Chondrocyte (in vitro differentiated cells): ENCODE data around the gene MICAL3. TPM values are rescaled to one million over a fixed set of nuclear protein-coding genes. Genes with fewer than 3 reads are reported as not detected.

Experiments used
- DNase-seq: peaks from one replicate; pipeline ENCODE4 v3.0.0; 2021; ENCODE audit warnings: mixed read lengths, low spot score
- H3K27ac Mint-ChIP-seq: one replicate; pipeline ENCODE4 v1.8.0; 2021; ENCODE audit warnings: mild to moderate bottlenecking, moderate library complexity, mixed read lengths; ENCODE audit not compliant: unreplicated experiment
- H3K27me3 Mint-ChIP-seq: 2 replicates; pipeline ENCODE4 v1.8.0; 2021; ENCODE audit warnings: low read depth, mixed read lengths
- H3K36me3 Mint-ChIP-seq: 2 replicates; pipeline ENCODE4 v1.8.0; 2021; ENCODE audit warnings: low read depth, mixed read lengths
- H3K4me1 Mint-ChIP-seq: 2 replicates; pipeline ENCODE4 v1.8.0; 2021; ENCODE audit warnings: low read depth, mild to moderate bottlenecking, mixed read lengths
- H3K4me3 Mint-ChIP-seq: one replicate; pipeline ENCODE4 v1.8.0; 2021; ENCODE audit warnings: mild to moderate bottlenecking, moderate library complexity, mixed read lengths; ENCODE audit not compliant: unreplicated experiment
- H3K9me3 Mint-ChIP-seq: 2 replicates; pipeline ENCODE4 v1.8.0; 2021; ENCODE audit warnings: low read depth, mixed read lengths
- total RNA-seq: library from RNA; stranded (reverse); gene quantifications from 3 replicates; pipeline ENCODE4 v1.2.1, GENCODE V29; 2021
- TF ChIP-seq, protein P1 (sequence below): fragments of 200-600 bp; sonication (generic); IDR thresholded peaks from 2 replicates; pipeline ENCODE4 v1.5.0; 2021; ENCODE audit warnings: antibody characterized with exemption, mild to moderate bottlenecking, moderate library complexity

Gene MICAL3
- total RNA-seq, 1 donor from 2014 or later, result 68.2 TPM

DNA sequence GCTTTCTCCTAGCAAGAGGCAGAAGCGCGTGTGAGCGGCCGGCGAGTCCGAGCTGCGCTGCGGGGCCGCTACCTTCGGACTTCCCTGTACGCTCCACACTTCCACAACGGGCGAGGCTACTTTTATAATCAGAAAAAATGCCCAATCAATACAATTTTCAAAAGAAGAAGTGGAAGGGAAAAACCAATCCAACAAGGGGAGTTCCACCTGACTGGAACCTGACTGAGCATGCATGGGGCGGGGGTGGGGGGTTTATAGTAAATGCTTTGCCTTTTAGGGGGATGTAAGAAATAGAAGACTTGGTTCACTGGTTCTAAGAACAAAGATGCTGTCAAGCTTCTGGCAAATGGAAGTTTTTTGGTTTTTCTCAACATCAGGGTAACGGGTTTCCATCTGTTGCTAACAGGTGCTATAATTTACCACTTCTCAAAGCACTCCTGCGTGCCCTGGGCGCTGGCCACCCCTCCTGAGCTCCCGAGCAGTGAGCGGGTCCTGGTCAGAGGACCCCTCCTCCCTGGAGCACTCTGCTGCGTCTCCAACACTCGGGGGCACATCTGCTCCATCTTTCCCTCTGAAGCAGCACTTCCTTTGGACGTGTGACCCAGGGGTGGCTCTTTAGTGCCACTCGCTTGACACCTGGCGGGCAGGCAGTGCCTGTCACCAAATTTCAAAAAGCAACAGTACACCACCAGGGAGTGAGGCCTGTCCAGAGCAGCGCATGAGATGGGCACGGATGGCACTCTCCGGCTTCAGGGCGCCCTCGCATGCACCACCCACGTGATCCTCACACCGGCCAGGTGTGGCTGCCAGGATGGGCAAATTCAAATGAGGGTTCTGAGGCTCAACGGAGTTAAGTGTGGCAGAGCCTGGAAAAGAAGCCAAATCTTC is 228.5 kb downstream of the MICAL3 start:
- Mint-ChIP-seq H3K27ac (no peak overlapping the region), H3K4me3 (no peak overlapping the region), H3K36me3 (peaks cover 6% of the 10 kb centered on the region), H3K27me3 (no peaks in the 10 kb centered on the region), H3K9me3 (no peaks in the 10 kb centered on the region), H3K4me1 (no peaks in the 10 kb centered on the region)
- TF ChIP-seq, protein P1, sequence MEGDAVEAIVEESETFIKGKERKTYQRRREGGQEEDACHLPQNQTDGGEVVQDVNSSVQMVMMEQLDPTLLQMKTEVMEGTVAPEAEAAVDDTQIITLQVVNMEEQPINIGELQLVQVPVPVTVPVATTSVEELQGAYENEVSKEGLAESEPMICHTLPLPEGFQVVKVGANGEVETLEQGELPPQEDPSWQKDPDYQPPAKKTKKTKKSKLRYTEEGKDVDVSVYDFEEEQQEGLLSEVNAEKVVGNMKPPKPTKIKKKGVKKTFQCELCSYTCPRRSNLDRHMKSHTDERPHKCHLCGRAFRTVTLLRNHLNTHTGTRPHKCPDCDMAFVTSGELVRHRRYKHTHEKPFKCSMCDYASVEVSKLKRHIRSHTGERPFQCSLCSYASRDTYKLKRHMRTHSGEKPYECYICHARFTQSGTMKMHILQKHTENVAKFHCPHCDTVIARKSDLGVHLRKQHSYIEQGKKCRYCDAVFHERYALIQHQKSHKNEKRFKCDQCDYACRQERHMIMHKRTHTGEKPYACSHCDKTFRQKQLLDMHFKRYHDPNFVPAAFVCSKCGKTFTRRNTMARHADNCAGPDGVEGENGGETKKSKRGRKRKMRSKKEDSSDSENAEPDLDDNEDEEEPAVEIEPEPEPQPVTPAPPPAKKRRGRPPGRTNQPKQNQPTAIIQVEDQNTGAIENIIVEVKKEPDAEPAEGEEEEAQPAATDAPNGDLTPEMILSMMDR, result no peak
- DNase-seq, result no peak

- H3K4me3 Mint-ChIP-seq, result no peak overlapping the region
- TF ChIP-seq, protein P1, result no peak
- DNase-seq, result no peak
- H3K36me3 Mint-ChIP-seq, result peaks cover 6% of the 10 kb centered on the region
- H3K9me3 Mint-ChIP-seq, result no peaks in the 10 kb centered on the region
- no peak overlapping the region for H3K27ac Mint-ChIP-seq
- no peaks in the 10 kb centered on the region for H3K27me3 Mint-ChIP-seq
- no peaks in the 10 kb centered on the region for H3K4me1 Mint-ChIP-seq
Observed at GRCh38 chr22:17794726-17795542, 229.4 kb downstream of the MICAL3 start.

GRCh38 chr22:17792854-17793434 is 231.4 kb downstream of the MICAL3 start:
- no peaks in the 10 kb centered on the region for H3K9me3 Mint-ChIP-seq
- peaks cover 5% of the 10 kb centered on the region for H3K36me3 Mint-ChIP-seq
- H3K4me1 Mint-ChIP-seq, result no peaks in the 10 kb centered on the region
- DNase-seq, result no peak
- no peak overlapping the region for H3K4me3 Mint-ChIP-seq
- H3K27ac Mint-ChIP-seq, result no peak overlapping the region
- TF ChIP-seq, protein P1, result no peak
- H3K27me3 Mint-ChIP-seq, result no peaks in the 10 kb centered on the region

- H3K27ac Mint-ChIP-seq, result no peak overlapping the region
- H3K4me3 Mint-ChIP-seq, result no peak overlapping the region
- no peaks in the 10 kb centered on the region for H3K27me3 Mint-ChIP-seq
- peaks cover 5% of the 10 kb centered on the region for H3K36me3 Mint-ChIP-seq
- H3K9me3 Mint-ChIP-seq, result no peaks in the 10 kb centered on the region
- no peak for DNase-seq
- TF ChIP-seq, protein P1, result no peak
- no peaks in the 10 kb centered on the region for H3K4me1 Mint-ChIP-seq
Observed at GRCh38 chr22:17792299-17792698, 232.1 kb downstream of the MICAL3 start.

GRCh38 chr22:17791196-17791595 is 233.2 kb downstream of the MICAL3 start:
- no peak for DNase-seq
- peak overlapping the region; percentile 47 for H3K27ac Mint-ChIP-seq
- H3K27me3 Mint-ChIP-seq, result no peaks in the 10 kb centered on the region
- TF ChIP-seq, protein P1, result no peak
- H3K4me3 Mint-ChIP-seq, result no peak overlapping the region
- H3K36me3 Mint-ChIP-seq, result peaks cover 5% of the 10 kb centered on the region
- no peaks in the 10 kb centered on the region for H3K4me1 Mint-ChIP-seq
- H3K9me3 Mint-ChIP-seq, result no peaks in the 10 kb centered on the region
